Left hindlimb (tissue), 1 donor: ENCODE results near the gene VPS35.

Source experiments
- DNase-seq: peaks from one replicate; pipeline ENCODE4 v3.0.0-alpha.2; 2018

VPS35 gene

GRCh38 chr16:46606231-46606630 is 82.7 kb downstream of the VPS35 start:
- DNase-seq = no peak
